ENCODE measurements around the gene CCDC91.

Gene CCDC91

GRCh38 chr12:28231248-28231647, 41.0 kb downstream of the CCDC91 start:
- TF ChIP-seq REST (IDR thresholded peaks at IDR 0.05; ENCODE audit: insufficient read depth in 1 of 2, low read depth in 2 of 2, low read length in 2 of 2) = no peak
- TF ChIP-seq TAF1 (IDR thresholded peaks at IDR 0.05; ENCODE audit: borderline replicate concordance, insufficient read depth, low read length) = no peak
- no peak for TF ChIP-seq SIN3A (IDR thresholded peaks at IDR 0.05; ENCODE audit: borderline replicate concordance, insufficient read depth, low read length)
- TF ChIP-seq FOXP2 (optimal IDR thresholded peaks at IDR 0.05; ENCODE audit: borderline replicate concordance, extremely low read depth, extremely low read length, insufficient read depth) = no peak
- no peak for TF ChIP-seq POLR2AphosphoS5 (IDR thresholded peaks at IDR 0.05; ENCODE audit: low read depth, low read length)

GRCh38 chr12:28232211-28232928, 42.1 kb downstream of the CCDC91 start:
- TF ChIP-seq TAF1 (IDR thresholded peaks at IDR 0.05; ENCODE audit: borderline replicate concordance, insufficient read depth, low read length) = no peak
- TF ChIP-seq FOXP2 (optimal IDR thresholded peaks at IDR 0.05; ENCODE audit: borderline replicate concordance, extremely low read depth, extremely low read length, insufficient read depth) = no peak
- TF ChIP-seq SIN3A (IDR thresholded peaks at IDR 0.05; ENCODE audit: borderline replicate concordance, insufficient read depth, low read length) = no peak
- TF ChIP-seq POLR2AphosphoS5 (IDR thresholded peaks at IDR 0.05; ENCODE audit: low read depth, low read length) = no peak
- TF ChIP-seq REST (IDR thresholded peaks at IDR 0.05; ENCODE audit: insufficient read depth in 1 of 2, low read depth in 2 of 2, low read length in 2 of 2) = no peak

GRCh38 chr12:28234444-28234843, 44.2 kb downstream of the CCDC91 start:
- TF ChIP-seq POLR2AphosphoS5 (IDR thresholded peaks at IDR 0.05; ENCODE audit: low read depth, low read length) = no peak
- no peak for TF ChIP-seq SIN3A (IDR thresholded peaks at IDR 0.05; ENCODE audit: borderline replicate concordance, insufficient read depth, low read length)
- TF ChIP-seq REST (IDR thresholded peaks at IDR 0.05; ENCODE audit: insufficient read depth in 1 of 2, low read depth in 2 of 2, low read length in 2 of 2) = no peak
- no peak for TF ChIP-seq FOXP2 (optimal IDR thresholded peaks at IDR 0.05; ENCODE audit: borderline replicate concordance, extremely low read depth, extremely low read length, insufficient read depth)
- TF ChIP-seq TAF1 (IDR thresholded peaks at IDR 0.05; ENCODE audit: borderline replicate concordance, insufficient read depth, low read length) = no peak

- TF ChIP-seq REST (IDR thresholded peaks at IDR 0.05; ENCODE audit: insufficient read depth in 1 of 2, low read depth in 2 of 2, low read length in 2 of 2) (no peak), FOXP2 (optimal IDR thresholded peaks at IDR 0.05; ENCODE audit: borderline replicate concordance, extremely low read depth, extremely low read length, insufficient read depth) (no peak), TAF1 (IDR thresholded peaks at IDR 0.05; ENCODE audit: borderline replicate concordance, insufficient read depth, low read length) (no peak), SIN3A (IDR thresholded peaks at IDR 0.05; ENCODE audit: borderline replicate concordance, insufficient read depth, low read length) (no peak), POLR2AphosphoS5 (IDR thresholded peaks at IDR 0.05; ENCODE audit: low read depth, low read length) (no peak)
These were observed 44.8 kb downstream of the CCDC91 start for GRCh38 chr12:28235015-28235414.

Data from PFSK-1 (cell line).